Stimulated activated CD4-positive, alpha-beta T cell treated with anti-CD3 and anti-CD28 coated beads, Interleukin-4, amount 100 ng/mL, for 48 hours (primary cell): ENCODE data around the gene CALR3.
"Not testable (repeated sequence)": the region's sequence is repeated elsewhere in the genome, so short reads cannot be mapped to it uniquely, and the experiment has no call there.

Experiments used
- DNase-seq, 2 donors: peaks; one replicate each; pipeline ENCODE4 v3.0.0-alpha.2; 2020; ENCODE audit warnings: low read depth in 2 of 2

The CALR3 gene

GRCh38 chr19:16457954-16458331 lies 38.0 kb downstream of the CALR3 start:
- DNase-seq: no peak

- no peak for DNase-seq
Observed at GRCh38 chr19:16457195-16457953, 38.6 kb downstream of the CALR3 start.

GRCh38 chr19:16456652-16457194 lies 39.2 kb downstream of the CALR3 start:
- no peak for DNase-seq

- no peak for DNase-seq
Observed at GRCh38 chr19:16455489-16455888, 40.5 kb downstream of the CALR3 start.

GRCh38 chr19:16454351-16454918 lies 41.5 kb downstream of the CALR3 start:
- no peak for DNase-seq

GRCh38 chr19:16452325-16452724 lies 43.6 kb downstream of the CALR3 start:
- no peak for DNase-seq

GRCh38 chr19:16449330-16449961 lies 46.5 kb downstream of the CALR3 start:
- DNase-seq: no peak

GRCh38 chr19:16448872-16449271 lies 47.1 kb downstream of the CALR3 start:
- DNase-seq: not testable (repeated sequence)

GRCh38 chr19:16446724-16447368 lies 49.1 kb downstream of the CALR3 start:
- DNase-seq: peak in 1 of 2 donors; percentile 16

- DNase-seq: no peak
Observed at GRCh38 chr19:16446108-16446723, 49.8 kb downstream of the CALR3 start.

GRCh38 chr19:16445238-16446107 lies 50.5 kb downstream of the CALR3 start:
- DNase-seq: no peak

- no peak for DNase-seq
Observed at GRCh38 chr19:16444269-16444600, 51.7 kb downstream of the CALR3 start.

- no peak for DNase-seq
Observed at GRCh38 chr19:16442386-16443276, 53.3 kb downstream of the CALR3 start.

GRCh38 chr19:16441661-16442162 lies 54.3 kb downstream of the CALR3 start:
- DNase-seq: no peak

- DNase-seq: no peak
Observed at GRCh38 chr19:16436780-16437332, 59.1 kb downstream of the CALR3 start.

- no peak for DNase-seq
Observed at GRCh38 chr19:16435999-16436650, 59.8 kb downstream of the CALR3 start.

GRCh38 chr19:16435238-16435917 lies 60.6 kb downstream of the CALR3 start:
- DNase-seq: no peak

- DNase-seq: no peak
Observed at GRCh38 chr19:16433986-16434385, 62.0 kb downstream of the CALR3 start.

- no peak for DNase-seq
Observed at GRCh38 chr19:16429759-16430091, 66.2 kb downstream of the CALR3 start.
